OCI-LY3 (cell line): ENCODE data around the gene FOXJ2.
A peak's percentile ranks its signal among the peaks of the same experiment; 100 is the strongest.
"Not testable (repeated sequence)": the region's sequence is repeated elsewhere in the genome, so short reads cannot be mapped to it uniquely, and the experiment has no call there.

Experiments
- H2AFZ ChIP-seq: fragments of 200-600, 300-600 bp; shearing (Covaris generic); 2 replicates; pipeline ENCODE4 v1.6.0; 2014; ENCODE audit warnings: antibody characterized with exemption, low read depth, low read length
- H3K27ac ChIP-seq: fragments of 200-600, 300-600 bp; sonication (generic); 2 replicates; pipeline ENCODE4 v1.5.1; 2014; ENCODE audit warnings: mild to moderate bottlenecking, low read length, moderate library complexity, mixed read lengths
- H3K27me3 ChIP-seq: fragments of 200-600, 300-600 bp; sonication (generic); 2 replicates; pipeline ENCODE4 v1.6.1; 2014; ENCODE audit warnings: low read depth, low read length, mixed read lengths
- H3K36me3 ChIP-seq: fragments of 200-600, 300-600 bp; sonication (generic); replicated peaks from 2 replicates; pipeline ENCODE3; 2014; ENCODE audit warnings: low read depth, low read length, mixed read lengths
- H3K4me1 ChIP-seq: fragments of 300-600, 200-600 bp; sonication (generic); 2 replicates; pipeline ENCODE4 v1.6.1; 2014; ENCODE audit warnings: low read length, mixed read lengths
- H3K4me2 ChIP-seq: fragments of 200-600, 300-600 bp; sonication (generic); 2 replicates; pipeline ENCODE4 v1.6.1; 2014; ENCODE audit warnings: low read length, mixed read lengths
- H3K4me3 ChIP-seq: fragments of 300-600, 200-600 bp; sonication (generic); 2 replicates; pipeline ENCODE4 v1.5.1; 2014; ENCODE audit warnings: antibody characterized with exemption, mild to moderate bottlenecking, low read length, moderate library complexity
- H3K79me2 ChIP-seq: fragments of 300-600, 200-600 bp; shearing (Covaris generic); 2 replicates; pipeline ENCODE4 v1.6.1; 2014; ENCODE audit warnings: mild to moderate bottlenecking, low read length, mixed read lengths
- H3K9ac ChIP-seq: fragments of 300-600, 200-600 bp; shearing (Covaris generic); 2 replicates; pipeline ENCODE4 v1.6.0; 2014; ENCODE audit warnings: mild to moderate bottlenecking, low read length, moderate library complexity
- H3K9me3 ChIP-seq: fragments of 200-600, 300-600 bp; shearing (Covaris generic); 2 replicates; pipeline ENCODE4 v1.6.1; 2014; ENCODE audit warnings: low read length, mixed read lengths; ENCODE audit not compliant: insufficient read depth
- H4K20me1 ChIP-seq: fragments of 200-600, 300-600 bp; sonication (generic); 2 replicates; pipeline ENCODE4 v1.6.1; 2016; ENCODE audit warnings: low read length, mixed read lengths; ENCODE audit not compliant: insufficient read depth
- CTCF ChIP-seq: fragments of 200-600, 300-600 bp; sonication (generic); IDR thresholded peaks from 2 replicates; pipeline ENCODE4 v1.5.1; 2014; ENCODE audit warnings: antibody characterized with exemption, low read length, low read depth
- EZH2phosphoT487 ChIP-seq: fragments of 200-600 bp; shearing (Covaris generic); IDR thresholded peaks from 2 replicates; pipeline ENCODE4 v1.6.1; 2018; ENCODE audit warnings: antibody characterized with exemption, mixed run types, low read depth

The FOXJ2 gene

GRCh38 chr12:7989827-7990491 lies 42.6 kb upstream of the FOXJ2 start:
- peaks cover 24% of the 10 kb centered on the region for H3K4me1 ChIP-seq
- H3K4me2 ChIP-seq: peak overlapping the region; percentile 15
- TF ChIP-seq CTCF (no peak), EZH2phosphoT487 (no peak)
- no peaks in the 10 kb centered on the region for H3K27me3 ChIP-seq
- H3K9ac ChIP-seq: no peak overlapping the region
- no peak overlapping the region for H3K4me3 ChIP-seq
- no peaks in the 10 kb centered on the region for H4K20me1 ChIP-seq
- no peaks in the 10 kb centered on the region for H3K9me3 ChIP-seq
- no peaks in the 10 kb centered on the region for H3K79me2 ChIP-seq
- no peaks in the 10 kb centered on the region for H3K36me3 ChIP-seq
- no peak overlapping the region for H3K27ac ChIP-seq
- peak overlapping the region; percentile 58 for H2AFZ ChIP-seq

- no peaks in the 10 kb centered on the region for H4K20me1 ChIP-seq
- no peak for TF ChIP-seq EZH2phosphoT487
- no peak for TF ChIP-seq CTCF
- no peak overlapping the region for H3K4me2 ChIP-seq
These were observed 41.0 kb upstream of the FOXJ2 start for GRCh38 chr12:7991535-7991934.

GRCh38 chr12:7994731-7995205 lies 37.7 kb upstream of the FOXJ2 start:
- no peaks in the 10 kb centered on the region for H3K79me2 ChIP-seq
- no peaks in the 10 kb centered on the region for H3K36me3 ChIP-seq
- no peak overlapping the region for H3K27ac ChIP-seq
- no peak for TF ChIP-seq EZH2phosphoT487
- TF ChIP-seq CTCF: no peak
- H3K4me1 ChIP-seq: peaks cover 29% of the 10 kb centered on the region
- H3K27me3 ChIP-seq: no peaks in the 10 kb centered on the region
- no peak overlapping the region for H3K9ac ChIP-seq
- H4K20me1 ChIP-seq: no peaks in the 10 kb centered on the region
- no peaks in the 10 kb centered on the region for H3K9me3 ChIP-seq
- no peak overlapping the region for H2AFZ ChIP-seq
- H3K4me3 ChIP-seq: no peak overlapping the region
- H3K4me2 ChIP-seq: peak overlapping the region; percentile 30

More at GRCh38 chr12:7991535-7991934, 41.0 kb upstream of the FOXJ2 start:
- Histone ChIP-seq H3K9me3 (no peaks in the 10 kb centered on the region), H3K9ac (no peak overlapping the region), H2AFZ (no peak overlapping the region), H3K79me2 (no peaks in the 10 kb centered on the region), H3K27ac (no peak overlapping the region), H3K27me3 (no peaks in the 10 kb centered on the region), H3K4me1 (peaks cover 30% of the 10 kb centered on the region), H3K36me3 (no peaks in the 10 kb centered on the region), H3K4me3 (no peak overlapping the region)

- TF ChIP-seq EZH2phosphoT487 (no peak), CTCF (peak; percentile 76)
- Histone ChIP-seq H2AFZ (no peak overlapping the region), H3K4me2 (peak overlapping the region; percentile 30), H4K20me1 (no peaks in the 10 kb centered on the region), H3K4me3 (no peak overlapping the region), H3K4me1 (peaks cover 23% of the 10 kb centered on the region), H3K36me3 (no peaks in the 10 kb centered on the region), H3K27ac (no peak overlapping the region), H3K9me3 (no peaks in the 10 kb centered on the region), H3K27me3 (no peaks in the 10 kb centered on the region), H3K79me2 (no peaks in the 10 kb centered on the region), H3K9ac (no peak overlapping the region)
These were observed 37.1 kb upstream of the FOXJ2 start for GRCh38 chr12:7995266-7995963.

- not testable (repeated sequence) for H3K9ac ChIP-seq, H3K4me2 ChIP-seq, H3K27ac ChIP-seq, H3K79me2 ChIP-seq, H3K36me3 ChIP-seq, H4K20me1 ChIP-seq, H3K4me3 ChIP-seq, H3K4me1 ChIP-seq, H3K9me3 ChIP-seq, H2AFZ ChIP-seq, H3K27me3 ChIP-seq
These were observed 31.7 kb upstream of the FOXJ2 start for GRCh38 chr12:8000827-8001226.

GRCh38 chr12:8001496-8001895 lies 31.0 kb upstream of the FOXJ2 start:
- not testable (repeated sequence) for H3K4me3 ChIP-seq, H3K4me1 ChIP-seq, H2AFZ ChIP-seq, H3K9me3 ChIP-seq, H3K27ac ChIP-seq, H3K9ac ChIP-seq, H3K79me2 ChIP-seq, H3K4me2 ChIP-seq, H4K20me1 ChIP-seq, H3K36me3 ChIP-seq, H3K27me3 ChIP-seq
